ENCODE measurements around the gene B4GALT1. TPM values are rescaled to one million over a fixed set of nuclear protein-coding genes. Genes with fewer than 3 reads are reported as not detected.

B4GALT1 gene
- total RNA-seq, 1 donor from 2014 or later = 35.7 TPM

- intact Hi-C loops (cut with DNase I) = no loop called here
- DNase-seq (ENCODE audit: low spot score) = no peak
These were observed 18.6 kb downstream of the B4GALT1 start for GRCh38 chr9:33148367-33149014.

- DNase-seq (ENCODE audit: low spot score) = no peak
- intact Hi-C loops (cut with DNase I) = no loop called here
These were observed 19.5 kb downstream of the B4GALT1 start for GRCh38 chr9:33147416-33148169.

GRCh38 chr9:33146298-33146697 lies 20.8 kb downstream of the B4GALT1 start:
- intact Hi-C loops (cut with DNase I) = no loop called here
- DNase-seq (ENCODE audit: low spot score) = no peak

- intact Hi-C loops (cut with DNase I) = no loop called here
- no peak for DNase-seq (ENCODE audit: low spot score)
These were observed 22.6 kb downstream of the B4GALT1 start for GRCh38 chr9:33144551-33144950.

- DNase-seq (ENCODE audit: low spot score) = no peak
- intact Hi-C loops (cut with DNase I) = no loop called here
These were observed 23.9 kb downstream of the B4GALT1 start for GRCh38 chr9:33143241-33143661.

- intact Hi-C loops (cut with DNase I) = no loop called here
- DNase-seq (ENCODE audit: low spot score) = no peak
These were observed 24.6 kb downstream of the B4GALT1 start for GRCh38 chr9:33142535-33142934.

- DNase-seq (ENCODE audit: low spot score) = no peak
- intact Hi-C loops (cut with DNase I) = no loop called here
These were observed 26.5 kb downstream of the B4GALT1 start for GRCh38 chr9:33140401-33141360.

GRCh38 chr9:33139421-33140228 lies 27.5 kb downstream of the B4GALT1 start:
- peak; percentile 86 for DNase-seq (ENCODE audit: low spot score)
- intact Hi-C loops (cut with DNase I) = loop anchor here (5.0 kb wide), 1 partner anchor 57 kb away; no protein-coding TSS in a partner anchor

- DNase-seq (ENCODE audit: low spot score) = no peak
- intact Hi-C loops (cut with DNase I) = loop anchor here (5.0 kb wide), 1 partner anchor 56 kb away; no protein-coding TSS in a partner anchor
These were observed 28.4 kb downstream of the B4GALT1 start for GRCh38 chr9:33138768-33139167.

GRCh38 chr9:33137781-33138264 lies 29.3 kb downstream of the B4GALT1 start:
- no peak for DNase-seq (ENCODE audit: low spot score)
- intact Hi-C loops (cut with DNase I) = loop anchor here (5.0 kb wide), 1 partner anchor 56 kb away; no protein-coding TSS in a partner anchor

- DNase-seq (ENCODE audit: low spot score) = no peak
- intact Hi-C loops (cut with DNase I) = loop anchor here (5.0 kb wide), 1 partner anchor 55 kb away; no protein-coding TSS in a partner anchor
These were observed 30.1 kb downstream of the B4GALT1 start for GRCh38 chr9:33136721-33137670.

- no peak for DNase-seq (ENCODE audit: low spot score)
- intact Hi-C loops (cut with DNase I) = loop anchor here (5.0 kb wide), 1 partner anchor 53 kb away; no protein-coding TSS in a partner anchor
These were observed 31.6 kb downstream of the B4GALT1 start for GRCh38 chr9:33135470-33135958.

GRCh38 chr9:33135031-33135461 lies 32.1 kb downstream of the B4GALT1 start:
- intact Hi-C loops (cut with DNase I) = loop anchor here (5.0 kb wide), 1 partner anchor 53 kb away; no protein-coding TSS in a partner anchor
- DNase-seq (ENCODE audit: low spot score) = no peak

GRCh38 chr9:33133186-33133585 lies 34.0 kb downstream of the B4GALT1 start:
- intact Hi-C loops (cut with DNase I) = no loop called here
- DNase-seq (ENCODE audit: low spot score) = no peak

GRCh38 chr9:33131790-33132772 lies 35.1 kb downstream of the B4GALT1 start:
- no peak for DNase-seq (ENCODE audit: low spot score)
- intact Hi-C loops (cut with DNase I) = no loop called here
